Measurements from ENCODE around the gene NRXN3.

DNA sequence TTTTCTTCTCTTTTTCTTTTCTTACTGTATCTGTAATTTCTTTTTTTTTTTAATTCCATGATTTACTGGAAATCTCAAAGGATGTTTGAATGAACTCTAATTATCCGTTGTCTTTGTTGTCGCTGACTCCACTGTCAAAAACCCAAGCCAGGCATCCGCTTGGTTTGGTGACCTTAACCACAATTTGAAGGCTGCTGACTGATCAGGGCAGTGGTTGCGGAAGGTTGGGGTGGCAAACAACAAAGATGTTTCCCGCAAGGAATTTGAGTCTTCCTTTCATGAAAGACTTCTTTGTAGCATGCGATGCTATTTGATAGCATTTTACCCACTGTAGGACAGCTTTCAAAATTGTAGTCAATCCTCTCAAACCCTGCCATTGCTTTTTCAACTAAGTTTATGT, 1027.3 kb downstream of the NRXN3 start:
- no peak for TF ChIP-seq EZH2phosphoT487 (IDR thresholded peaks at IDR 0.05)
- TF ChIP-seq, protein P1, sequence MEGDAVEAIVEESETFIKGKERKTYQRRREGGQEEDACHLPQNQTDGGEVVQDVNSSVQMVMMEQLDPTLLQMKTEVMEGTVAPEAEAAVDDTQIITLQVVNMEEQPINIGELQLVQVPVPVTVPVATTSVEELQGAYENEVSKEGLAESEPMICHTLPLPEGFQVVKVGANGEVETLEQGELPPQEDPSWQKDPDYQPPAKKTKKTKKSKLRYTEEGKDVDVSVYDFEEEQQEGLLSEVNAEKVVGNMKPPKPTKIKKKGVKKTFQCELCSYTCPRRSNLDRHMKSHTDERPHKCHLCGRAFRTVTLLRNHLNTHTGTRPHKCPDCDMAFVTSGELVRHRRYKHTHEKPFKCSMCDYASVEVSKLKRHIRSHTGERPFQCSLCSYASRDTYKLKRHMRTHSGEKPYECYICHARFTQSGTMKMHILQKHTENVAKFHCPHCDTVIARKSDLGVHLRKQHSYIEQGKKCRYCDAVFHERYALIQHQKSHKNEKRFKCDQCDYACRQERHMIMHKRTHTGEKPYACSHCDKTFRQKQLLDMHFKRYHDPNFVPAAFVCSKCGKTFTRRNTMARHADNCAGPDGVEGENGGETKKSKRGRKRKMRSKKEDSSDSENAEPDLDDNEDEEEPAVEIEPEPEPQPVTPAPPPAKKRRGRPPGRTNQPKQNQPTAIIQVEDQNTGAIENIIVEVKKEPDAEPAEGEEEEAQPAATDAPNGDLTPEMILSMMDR (IDR thresholded peaks at IDR 0.05), result no peak
